CD4-positive, alpha-beta T cell treated with Interleukin-12 subunit alpha and Interleukin-12 subunit beta, for 1 hour (primary cell): ENCODE data around the gene CDCA7L.

Experiments used
- DNase-seq: peaks from one replicate; pipeline ENCODE4 v3.0.0-alpha.2; 2020

CDCA7L gene

GRCh38 chr7:21945454-21946221 lies at the start of gene CDCA7L:
TSS of gene CDCA7L (minus strand) at chr7:21945899. CDS start at chr7:21945804, 95 bp downstream.
- peak; percentile 36 for DNase-seq

GRCh38 chr7:21986096-21986495 lies 40.4 kb upstream of the CDCA7L start:
- no peak for DNase-seq

GRCh38 chr7:21984042-21984441 lies 38.3 kb upstream of the CDCA7L start:
- DNase-seq: no peak

- DNase-seq: no peak
These were observed 37.4 kb upstream of the CDCA7L start for GRCh38 chr7:21983056-21983455.

GRCh38 chr7:21981524-21981923 lies 35.8 kb upstream of the CDCA7L start:
- DNase-seq: no peak

DNA sequence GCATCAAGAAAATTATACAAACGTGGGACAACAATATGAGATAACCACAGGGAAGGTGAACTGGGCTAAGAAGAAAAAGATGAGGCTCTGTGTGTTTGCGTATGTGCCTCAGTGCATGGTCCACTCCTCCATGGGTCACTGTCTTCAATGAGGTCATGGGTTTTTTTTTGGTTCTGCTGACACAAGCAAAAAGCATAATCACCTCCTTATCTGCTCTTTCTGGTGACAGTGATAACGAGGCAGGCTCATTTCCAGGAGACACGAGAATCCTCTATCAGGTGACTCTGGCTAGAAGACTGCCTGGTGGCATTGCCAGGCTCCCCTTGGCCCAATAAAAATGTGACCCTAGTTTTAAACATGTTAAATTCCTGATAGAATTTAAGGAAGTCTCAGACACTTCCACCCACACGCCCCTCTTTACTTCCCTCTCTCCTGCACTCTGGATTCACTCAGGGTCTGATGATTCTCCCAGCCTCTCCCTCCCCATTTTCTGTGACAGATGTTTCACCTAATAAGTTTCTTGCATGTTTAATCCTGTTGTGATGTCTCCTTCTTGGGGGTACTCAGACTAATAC lies 35.3 kb upstream of the CDCA7L start:
- no peak for DNase-seq

DNA sequence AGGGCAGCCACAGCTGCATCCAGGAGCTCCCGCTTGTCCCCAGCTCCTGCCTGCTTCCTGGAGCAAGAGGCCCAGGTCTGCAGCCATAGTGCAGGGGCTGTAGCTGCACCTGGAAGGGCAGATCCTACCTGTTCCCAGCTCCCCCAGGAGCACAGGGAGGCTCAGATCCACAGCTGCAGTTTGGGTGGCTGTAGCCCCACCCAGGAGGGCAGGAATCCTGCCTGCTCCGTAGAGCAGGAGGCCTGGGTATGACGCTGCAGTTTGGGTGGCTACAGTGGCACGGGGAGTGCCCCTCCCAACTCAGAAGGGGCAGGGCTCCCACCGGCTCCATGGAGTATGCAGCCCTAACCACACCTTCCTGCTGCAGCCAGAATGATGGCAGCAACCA lies 26.7 kb upstream of the CDCA7L start:
- DNase-seq: no peak

- no peak for DNase-seq
These were observed 26.2 kb upstream of the CDCA7L start for GRCh38 chr7:21971780-21972396.

- no peak for DNase-seq
These were observed 24.1 kb upstream of the CDCA7L start for GRCh38 chr7:21969822-21970221.

- DNase-seq: peak; percentile 32
These were observed 21.9 kb upstream of the CDCA7L start for GRCh38 chr7:21967598-21968003.

DNA sequence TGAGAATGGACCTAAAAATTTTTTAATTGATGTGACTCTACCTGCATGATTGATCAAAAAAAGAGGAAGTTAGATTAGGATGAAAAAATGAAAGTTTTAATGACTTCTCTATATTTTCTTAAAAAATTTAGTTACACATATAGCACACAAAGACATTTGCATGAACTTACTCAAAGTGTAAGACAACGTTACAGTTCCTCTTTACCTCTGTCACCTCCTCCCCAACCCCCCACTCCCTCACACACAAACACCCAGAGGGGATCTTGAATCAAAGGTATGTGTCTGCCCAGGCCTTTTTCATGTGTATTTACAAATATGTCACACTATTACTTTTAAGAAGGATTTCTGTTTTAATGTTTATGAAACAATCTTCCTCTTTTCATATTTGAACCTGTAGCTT lies 20.6 kb upstream of the CDCA7L start:
- no peak for DNase-seq

DNA sequence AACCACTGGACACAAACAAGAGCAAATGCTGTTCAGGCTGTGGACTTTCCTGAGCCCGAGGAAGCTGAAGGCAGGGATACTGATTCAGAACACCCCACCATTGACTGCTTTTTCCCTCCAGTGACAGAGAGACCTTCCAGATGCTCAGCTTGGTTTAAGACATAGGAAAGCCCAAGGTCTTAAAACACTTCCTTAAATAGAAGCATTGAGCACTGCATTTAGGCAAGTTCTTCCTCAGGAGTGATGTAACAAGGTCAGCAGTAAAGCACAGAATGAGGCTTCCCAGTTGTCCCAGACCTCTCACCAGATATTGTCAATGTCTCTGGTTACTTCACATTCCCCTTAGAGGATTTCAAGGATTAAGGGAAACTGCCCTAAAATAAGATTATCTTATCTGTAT lies 19.6 kb upstream of the CDCA7L start:
- no peak for DNase-seq

- no peak for DNase-seq
These were observed 17.0 kb upstream of the CDCA7L start for GRCh38 chr7:21962677-21963076.

- no peak for DNase-seq
These were observed 15.2 kb upstream of the CDCA7L start for GRCh38 chr7:21960922-21961321.

DNA sequence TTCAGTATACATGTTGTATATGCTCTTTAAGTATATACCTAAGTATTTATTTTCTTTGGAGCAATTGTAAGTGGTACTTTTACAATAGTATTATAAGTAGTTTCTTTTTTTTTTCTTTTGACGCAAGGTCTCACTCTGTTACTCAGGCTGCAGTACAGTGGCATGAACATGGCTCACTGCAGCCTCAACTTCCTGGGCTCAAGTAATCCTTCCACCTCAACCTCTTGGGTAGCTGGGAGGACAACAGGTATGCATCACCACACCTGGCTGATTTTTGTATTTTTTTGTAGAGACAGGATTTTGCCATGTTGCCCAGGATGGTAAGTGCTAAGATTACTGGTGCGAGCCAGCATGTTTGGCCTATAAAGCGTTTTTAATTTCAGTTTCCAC lies 13.7 kb upstream of the CDCA7L start:
- no peak for DNase-seq

DNA sequence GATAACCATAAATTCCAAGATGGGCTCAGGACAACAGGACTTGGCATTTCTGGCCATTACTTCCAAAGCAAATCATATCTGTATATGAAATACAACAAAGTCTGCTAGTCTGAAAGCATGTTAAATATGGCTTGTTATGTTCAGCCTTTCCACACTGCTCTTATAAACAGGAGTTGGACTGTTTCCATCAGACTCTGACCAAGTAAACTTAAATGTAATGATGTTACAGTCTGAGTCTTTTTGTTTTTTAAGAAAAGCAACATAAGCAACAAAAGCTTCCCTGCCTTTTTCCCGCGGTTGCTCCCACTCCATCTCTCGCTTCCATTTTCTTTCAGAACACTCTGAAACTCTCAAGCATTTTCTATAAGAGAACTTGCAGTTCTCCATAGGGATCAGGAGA lies 8.1 kb upstream of the CDCA7L start:
- no peak for DNase-seq

DNA sequence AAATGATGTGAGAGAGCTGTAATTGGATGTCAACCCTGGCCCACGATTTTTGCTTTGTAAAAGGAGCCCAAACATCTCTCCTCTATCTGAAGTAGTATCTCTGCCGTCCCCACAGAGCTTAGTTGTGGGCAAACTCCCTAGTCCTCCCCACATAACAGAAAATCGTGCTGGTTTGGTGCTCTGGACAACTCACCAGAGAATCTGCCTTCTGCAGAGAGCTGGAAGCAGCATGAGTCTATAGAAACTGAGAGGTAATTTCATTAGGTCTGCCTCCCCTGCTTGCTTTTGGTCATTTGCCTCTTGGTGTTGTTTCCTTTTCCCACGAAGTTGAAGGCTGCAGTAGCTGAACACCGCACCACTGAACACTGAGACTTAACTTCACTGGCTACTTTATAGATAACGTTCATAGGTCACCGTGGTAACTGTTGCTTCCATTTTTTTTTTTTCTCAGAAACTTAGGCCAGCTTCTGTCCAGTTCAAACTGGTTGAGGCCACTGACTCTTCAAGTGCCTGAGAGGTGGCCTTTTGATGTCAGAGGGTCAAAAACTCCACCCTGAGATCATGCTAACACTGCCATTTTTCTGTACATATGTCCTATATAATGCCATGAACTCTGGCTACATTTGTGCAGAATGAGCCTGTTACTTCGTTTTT lies 3.3 kb upstream of the CDCA7L start:
- DNase-seq: no peak

DNA sequence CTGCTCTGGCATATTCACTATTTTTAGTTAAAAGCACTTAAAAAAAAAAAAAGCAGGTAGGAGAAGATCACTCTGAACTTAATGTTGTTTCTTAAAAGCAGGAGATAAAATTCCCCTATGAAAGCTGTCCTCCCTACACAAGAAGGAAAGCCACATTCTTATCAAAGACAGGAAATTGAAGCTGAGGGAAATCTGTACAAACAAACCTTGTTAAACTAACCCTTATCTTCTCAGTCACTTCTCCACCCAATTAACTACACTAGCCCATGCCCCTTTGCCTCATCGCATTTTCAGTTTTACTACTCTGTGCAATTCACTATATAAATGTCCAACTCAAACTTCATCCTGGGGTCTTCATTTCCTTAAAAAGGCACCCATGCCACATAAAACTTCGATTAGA lies 2.7 kb upstream of the CDCA7L start:
- DNase-seq: no peak

- no peak for DNase-seq
These were observed 2.2 kb upstream of the CDCA7L start for GRCh38 chr7:21947946-21948345.

GRCh38 chr7:21947056-21947455 lies 1.4 kb upstream of the CDCA7L start:
- no peak for DNase-seq

GRCh38 chr7:21946222-21946709 lies 567 bp upstream of the CDCA7L start:
- no peak for DNase-seq

DNA sequence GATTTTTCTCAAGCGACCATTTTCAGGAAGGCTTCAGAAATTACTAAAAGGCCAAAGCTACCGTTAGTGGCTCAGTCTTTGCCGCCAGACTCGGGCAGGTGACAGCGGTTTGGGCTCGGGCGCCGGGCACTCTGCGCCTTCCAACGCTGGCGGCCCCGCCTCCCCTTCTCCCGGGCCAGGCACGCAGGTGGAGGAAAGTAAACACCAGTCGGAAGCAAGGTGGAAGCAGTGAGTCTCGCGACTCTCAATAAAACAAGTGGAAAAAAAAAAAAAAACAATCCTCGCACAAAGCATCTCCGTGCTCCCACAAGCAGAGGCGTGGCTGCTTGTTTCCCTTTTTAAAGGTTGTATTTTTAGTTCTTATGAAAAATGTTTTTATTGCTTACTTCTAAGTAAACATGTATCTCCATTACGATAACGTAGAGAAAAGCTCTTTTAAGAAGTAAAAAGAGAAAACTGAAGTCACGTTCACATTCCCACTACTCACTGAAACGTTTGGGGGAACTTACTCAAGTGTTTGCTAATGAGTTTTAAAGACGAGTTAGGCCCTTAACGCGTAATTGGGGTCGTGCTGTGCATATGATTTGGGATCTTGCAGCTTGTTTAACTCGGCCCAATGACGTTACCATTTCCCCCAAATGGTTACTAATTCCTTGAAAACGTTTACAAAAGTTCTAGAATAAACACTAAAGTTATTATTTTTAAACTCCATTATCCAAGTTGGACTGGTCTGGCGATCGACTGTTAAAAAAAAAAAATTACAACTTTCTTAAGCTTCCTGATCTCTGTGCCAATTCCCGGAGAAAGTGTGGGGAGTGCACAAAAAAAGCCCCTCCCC lies 864 bp downstream of the CDCA7L start:
- peak; percentile 8 for DNase-seq

DNA sequence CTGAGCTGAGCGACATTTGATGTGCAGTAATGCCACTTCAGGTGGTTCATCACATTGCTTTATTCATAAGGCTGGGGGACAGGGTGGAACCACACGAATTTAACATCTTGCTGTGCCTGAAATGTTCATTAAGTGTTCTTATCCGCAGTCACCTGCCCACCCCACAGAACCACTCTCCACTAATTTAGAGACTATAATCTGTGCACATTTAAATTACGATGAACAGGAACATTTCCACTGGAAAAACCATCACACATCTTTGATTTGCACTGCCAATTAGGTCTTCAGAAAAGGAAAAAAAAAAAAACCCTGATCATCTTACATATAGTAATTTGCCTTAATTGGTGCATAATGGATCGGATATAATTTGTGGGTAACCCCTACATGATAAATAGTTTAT lies 2.3 kb downstream of the CDCA7L start:
- DNase-seq: no peak
